GM21619 (cell line): ENCODE measurements around the gene FOXP1.

Experiments used
- ATAC-seq: cut with Tn5 transposase; IDR thresholded peaks from one replicate; pipeline ENCODE4 v1.9.1; 2021; ENCODE audit not compliant: unreplicated experiment

The FOXP1 gene

DNA sequence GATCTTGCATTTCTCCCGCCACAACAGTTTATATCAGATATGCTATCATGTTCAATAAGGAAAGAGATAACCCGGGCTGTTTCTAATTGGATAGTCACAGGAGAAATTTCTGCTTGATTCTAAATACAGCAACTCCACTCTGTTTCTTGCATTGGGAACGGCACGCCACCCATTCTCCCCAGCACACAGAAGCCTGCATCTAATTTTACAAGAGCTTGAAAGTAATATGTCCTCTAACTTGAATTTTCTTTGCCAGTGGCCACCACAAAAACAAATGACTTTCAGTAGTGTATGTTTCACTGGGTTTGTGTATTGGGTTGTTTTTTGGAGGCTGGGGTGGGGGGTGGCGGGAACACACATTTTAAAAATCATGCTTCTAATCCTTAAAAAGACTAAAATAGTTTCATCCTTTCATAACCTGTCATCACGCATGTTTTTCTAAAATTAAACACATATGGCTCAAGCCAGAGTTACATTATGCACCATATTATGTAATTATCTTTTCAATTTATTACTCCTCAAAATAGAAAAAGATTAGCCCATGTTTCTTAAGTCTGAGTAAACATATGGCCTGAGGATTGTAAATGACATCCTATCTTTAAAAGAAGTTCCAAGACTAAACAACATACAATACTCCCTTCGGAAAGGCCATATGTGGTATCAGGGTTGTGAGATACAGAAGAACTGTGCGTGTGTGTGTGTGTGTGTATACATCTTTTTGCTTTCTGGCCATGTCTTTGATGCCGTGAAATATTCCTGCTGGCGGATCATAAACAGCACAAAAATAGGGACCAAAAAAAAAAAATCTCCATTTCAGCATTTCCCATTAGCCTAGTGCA, 176.3 kb downstream of the FOXP1 start:
- ATAC-seq: no peak

DNA sequence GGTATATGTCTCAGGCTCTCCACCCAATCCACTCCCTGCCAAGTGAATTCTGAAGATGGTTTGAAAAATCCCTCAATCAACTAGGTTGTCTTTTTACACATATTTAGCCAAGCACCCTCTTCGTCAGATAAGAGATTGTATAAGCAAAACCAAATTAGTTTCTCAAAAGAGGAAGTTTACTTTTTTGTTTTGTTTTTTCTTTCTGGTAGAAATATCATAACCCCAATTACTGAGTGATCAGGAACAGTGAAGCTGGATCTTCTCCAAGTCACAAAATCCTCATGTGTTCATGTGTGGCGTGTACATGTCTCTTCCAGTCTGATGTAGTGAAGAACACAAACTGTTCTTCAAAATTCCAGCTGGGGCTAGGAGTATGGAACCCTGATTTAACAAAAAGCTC, 180.6 kb downstream of the FOXP1 start:
- no peak for ATAC-seq

DNA sequence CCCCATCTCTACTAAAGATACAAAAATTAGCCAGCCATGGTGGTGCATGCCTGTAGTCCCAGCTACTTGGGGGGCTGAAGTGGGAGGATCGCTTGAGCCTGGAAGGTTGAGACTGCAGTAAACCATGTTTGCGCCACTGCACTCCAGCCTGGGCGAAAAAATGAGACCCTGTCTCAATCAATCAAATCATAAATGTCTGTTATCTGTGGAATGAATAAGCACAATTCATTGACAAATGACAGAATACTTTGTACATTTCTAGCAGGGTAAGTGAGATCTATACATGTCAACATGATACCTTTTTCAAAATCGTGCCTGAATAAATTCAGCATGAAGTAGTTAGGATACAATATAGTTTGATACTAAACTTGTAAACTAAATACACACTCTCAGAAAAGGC, 181.2 kb downstream of the FOXP1 start:
- ATAC-seq: no peak

DNA sequence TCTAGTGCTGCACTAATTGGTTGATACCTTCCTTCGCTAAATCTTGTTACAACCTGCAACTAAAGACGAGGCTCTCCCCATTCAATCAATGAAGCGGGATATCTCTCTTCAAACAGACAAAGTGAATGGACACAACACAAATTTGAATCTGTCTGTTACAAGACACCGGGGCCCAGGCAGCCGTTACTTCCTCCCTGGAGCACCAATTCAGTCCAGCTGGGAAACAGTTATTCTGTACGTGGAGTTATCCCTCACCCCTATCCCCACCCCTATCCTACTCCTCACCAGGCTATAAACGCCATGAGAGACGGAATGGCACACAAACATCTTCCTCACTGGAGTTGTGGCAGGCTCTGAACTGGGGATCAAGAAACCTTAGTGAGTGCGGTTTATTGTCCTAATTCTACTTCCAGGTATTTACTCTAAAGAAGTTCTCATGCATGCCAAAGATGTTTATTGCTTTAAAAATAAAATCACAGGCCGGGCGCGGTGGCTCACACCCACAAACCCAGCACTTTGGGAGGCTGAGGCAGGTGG, 181.8 kb downstream of the FOXP1 start:
- no peak for ATAC-seq

DNA sequence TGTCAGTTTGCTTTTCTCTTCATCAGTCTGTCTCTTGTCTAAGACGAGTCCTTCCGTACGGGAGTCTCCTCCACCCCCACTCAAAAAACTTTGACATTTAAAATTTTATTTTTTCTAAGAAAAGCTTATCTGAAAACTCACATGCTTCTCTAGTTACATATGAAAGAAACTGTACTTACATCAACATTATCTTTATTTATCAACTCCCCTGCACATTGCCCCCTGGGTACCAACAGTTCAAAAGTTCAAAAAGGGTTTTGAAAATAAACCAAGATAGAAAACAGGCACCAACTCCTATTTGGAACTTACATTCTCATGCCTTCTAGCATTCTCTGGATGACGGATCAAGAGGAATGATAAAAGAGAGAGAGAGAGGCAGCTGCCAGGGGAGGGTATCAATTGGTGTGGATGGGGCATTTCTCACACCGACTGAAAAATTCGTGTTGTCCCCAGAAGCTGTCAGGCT, 182.5 kb downstream of the FOXP1 start:
- no peak for ATAC-seq

DNA sequence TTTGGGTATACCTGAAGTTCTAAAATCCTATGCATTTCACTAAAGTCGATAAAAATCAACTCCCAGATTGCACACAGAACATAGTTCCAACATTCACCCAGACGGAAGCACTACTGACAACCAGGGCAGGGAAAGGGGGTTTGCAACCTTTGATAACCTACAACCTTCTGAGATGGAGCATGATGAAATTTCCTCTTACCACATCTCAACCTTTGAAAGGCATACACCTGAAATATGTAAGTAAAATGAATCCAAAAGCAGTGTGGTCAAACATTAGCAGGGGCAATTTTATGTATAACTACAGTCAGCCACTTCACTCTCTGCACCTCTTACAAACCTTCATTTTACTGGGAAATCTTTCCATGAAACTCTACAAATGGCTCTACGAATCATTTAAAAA, 184.1 kb downstream of the FOXP1 start:
- no peak for ATAC-seq

DNA sequence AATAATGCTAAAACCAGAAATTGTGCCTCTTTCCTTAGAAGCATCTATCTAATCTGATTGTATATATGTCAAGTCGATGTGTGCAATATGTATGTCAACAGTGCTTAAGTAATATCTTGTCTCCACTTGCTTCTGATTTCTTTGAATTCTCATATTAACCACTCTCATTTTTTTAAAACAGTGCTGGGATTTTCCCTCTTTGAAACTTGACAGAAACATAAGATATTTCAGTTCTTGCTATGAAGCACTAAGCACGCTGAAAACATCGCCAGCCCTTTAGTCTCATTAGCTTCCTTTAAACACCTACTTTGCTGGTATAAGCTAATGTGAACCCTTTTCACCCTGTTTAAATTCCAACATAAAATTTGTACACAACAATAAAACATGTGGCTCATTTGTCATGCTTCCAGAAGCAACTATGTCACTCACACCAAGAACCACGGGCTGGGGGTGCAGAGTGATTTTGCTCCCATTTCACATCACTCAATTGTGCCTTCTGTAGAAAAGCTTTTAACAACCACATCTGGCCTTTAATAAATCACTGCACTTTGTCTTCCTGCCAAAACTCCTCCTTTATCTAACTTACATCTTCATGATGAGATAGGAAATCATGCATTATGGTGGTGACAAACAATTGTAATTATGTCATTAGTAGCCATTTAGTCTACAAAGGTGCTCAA, 185.2 kb downstream of the FOXP1 start:
- ATAC-seq: no peak

DNA sequence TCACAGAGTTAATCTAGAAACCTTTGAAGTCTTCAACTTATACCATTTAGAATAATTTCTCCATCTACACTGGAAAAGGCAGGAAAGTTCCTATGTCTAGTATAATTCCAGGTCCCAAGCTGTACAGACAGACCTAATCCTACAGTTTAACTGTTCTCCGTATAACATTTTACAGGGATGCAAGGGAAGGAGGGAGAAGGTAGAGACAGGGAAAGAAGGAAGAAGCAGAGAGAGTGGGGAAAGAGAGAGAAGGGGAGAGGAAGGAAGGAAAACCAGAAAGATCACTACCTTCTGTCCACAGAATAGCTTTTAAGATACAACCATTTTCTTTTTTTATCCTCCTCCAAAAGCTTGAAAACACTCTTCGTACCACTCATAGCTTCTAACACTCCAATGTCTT, 185.8 kb downstream of the FOXP1 start:
- no peak for ATAC-seq

DNA sequence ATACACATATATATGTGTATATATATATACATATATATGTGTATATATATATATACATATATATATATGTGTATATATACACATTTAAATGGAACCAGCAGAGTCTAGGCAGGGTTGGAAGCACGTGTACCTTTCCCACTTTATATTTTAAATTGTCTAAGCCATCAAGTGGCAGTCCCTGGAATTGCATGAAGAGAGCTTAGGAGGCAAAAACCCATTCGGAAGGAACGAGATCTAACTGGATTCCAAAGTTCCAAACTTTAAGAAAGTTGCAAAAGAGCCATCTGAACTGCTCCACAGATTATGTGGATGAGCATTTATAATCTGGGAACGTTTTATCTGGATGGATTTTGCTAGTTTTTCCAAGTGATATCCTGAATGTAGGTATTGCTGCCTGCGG, 186.5 kb downstream of the FOXP1 start:
- no peak for ATAC-seq

DNA sequence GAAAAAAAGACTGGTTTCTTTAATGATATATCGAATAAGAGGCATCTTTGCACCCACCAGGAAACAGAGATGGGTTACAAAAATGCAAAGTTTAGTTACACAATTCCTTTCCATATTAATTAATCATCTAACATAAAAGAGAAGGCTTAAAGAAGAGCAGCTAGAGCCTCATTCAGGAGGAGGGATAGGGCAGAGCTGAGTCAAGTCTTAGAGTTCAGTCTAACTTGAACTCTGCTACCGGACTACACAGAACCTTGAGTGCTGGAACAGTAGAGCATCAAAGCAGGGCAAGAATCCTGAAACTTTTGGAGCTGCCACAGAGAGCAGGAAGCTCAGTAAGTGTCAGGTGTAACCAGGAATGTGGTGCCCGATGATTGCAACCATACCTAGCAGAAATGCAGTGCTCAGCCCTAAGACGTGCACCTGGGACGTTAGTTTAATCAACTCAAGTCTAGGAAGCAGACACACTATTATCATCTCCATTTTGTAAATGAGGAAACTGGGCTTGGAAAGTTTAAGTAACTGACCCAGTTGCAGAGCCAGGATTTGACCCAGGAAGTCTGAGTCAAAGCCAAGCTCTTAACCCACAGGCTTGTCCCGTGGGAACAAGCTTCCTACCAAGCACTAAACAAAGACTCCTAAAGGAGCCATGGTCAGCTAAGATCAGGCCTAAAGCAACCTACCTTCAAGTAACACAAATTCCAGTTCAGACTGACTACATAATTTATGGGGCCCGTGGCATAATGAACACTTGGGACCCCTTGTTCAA, 187.4 kb downstream of the FOXP1 start:
- ATAC-seq: no peak

DNA sequence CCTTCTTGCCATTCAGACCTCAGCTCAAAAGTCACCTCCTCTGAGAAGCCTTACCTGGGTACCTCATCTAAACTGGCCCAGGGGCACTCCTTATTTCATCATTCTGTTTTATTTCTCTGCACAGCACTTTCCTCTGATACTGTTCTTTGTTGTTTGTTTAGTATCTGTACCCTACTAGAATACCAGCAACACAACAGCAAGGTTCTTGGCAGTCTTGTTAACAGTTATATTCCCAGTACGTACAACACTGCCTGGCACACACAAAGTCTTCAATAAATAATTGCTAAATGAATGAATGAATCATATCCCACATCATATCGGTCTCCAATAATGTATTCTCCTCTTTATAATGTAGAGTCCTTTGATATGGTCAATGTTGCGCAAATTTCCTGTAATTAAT, 188.1 kb downstream of the FOXP1 start:
- ATAC-seq: no peak

DNA sequence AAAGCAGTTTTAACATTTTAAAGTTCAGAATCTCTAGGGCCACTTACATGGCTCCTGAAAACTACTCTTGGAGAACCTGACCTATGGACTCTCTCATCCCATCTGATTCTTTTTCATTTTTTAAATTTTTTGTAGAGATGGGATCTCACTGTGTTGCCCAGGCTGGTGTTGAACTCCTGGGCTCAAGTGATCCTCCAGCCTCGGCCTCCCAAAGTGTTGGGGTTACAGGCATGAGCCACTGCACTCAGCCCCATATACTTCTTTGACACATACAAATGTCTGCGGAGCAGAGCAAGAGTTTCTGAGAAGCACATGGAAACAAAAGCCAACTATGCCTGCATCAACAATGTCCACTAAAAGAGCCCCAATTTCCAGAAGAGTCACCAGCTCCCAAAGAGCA, 189.8 kb downstream of the FOXP1 start:
- no peak for ATAC-seq

DNA sequence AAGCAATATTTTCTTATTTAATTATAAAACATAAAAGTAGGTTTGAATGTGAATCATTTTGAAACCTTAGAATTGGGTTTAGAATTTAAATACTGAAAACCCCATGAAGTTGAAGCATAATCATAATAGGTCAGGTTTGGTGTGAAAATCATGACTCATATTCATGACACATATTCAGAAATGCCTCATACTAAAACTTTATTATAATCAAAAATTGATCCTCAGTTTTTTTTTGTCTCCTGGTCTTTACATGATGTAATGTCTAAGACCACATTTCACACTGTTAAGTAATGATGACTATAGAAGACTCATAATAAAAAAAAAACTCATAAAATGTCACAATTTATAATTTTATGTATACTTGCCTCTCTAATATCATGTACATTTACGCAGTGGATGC, 190.4 kb downstream of the FOXP1 start:
- peak; percentile 51 for ATAC-seq

DNA sequence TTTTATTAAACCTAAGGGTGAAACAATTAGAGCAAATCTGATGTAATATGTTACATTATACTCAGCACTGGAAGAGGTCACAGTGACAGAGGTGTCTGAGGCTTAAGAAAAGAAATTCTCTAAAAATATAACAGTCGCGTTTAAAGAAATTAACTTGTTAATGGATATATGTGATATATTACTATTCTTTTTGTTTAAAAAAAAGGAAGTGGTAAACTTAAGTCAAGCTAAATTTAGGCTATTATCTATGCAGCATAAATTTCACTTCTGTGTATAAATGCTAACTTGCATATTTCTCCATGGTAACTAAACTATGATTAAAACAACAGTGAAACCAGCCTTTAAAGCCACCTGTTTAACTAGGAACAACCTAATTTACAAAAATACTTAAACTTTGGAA, 191.3 kb downstream of the FOXP1 start:
- peak; percentile 73 for ATAC-seq

DNA sequence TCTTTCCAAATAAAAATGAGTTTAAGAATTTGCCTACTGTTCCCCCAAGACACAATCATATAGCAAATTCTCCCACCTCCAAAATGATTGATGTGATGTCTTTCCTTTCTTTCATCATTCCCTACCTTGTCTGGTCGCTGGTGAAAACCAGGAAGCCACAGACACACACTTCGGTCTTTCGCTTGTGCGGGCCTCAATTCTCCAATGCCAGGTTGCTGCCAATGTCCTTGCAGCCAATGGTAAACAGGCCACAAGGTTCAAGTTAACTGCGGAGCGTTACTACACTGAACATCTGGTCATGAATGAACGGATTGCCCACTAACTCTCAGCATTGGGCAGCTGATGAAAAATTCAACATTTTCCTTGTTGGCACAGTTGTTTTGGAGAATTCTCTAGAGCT, 192.2 kb downstream of the FOXP1 start:
- no peak for ATAC-seq

DNA sequence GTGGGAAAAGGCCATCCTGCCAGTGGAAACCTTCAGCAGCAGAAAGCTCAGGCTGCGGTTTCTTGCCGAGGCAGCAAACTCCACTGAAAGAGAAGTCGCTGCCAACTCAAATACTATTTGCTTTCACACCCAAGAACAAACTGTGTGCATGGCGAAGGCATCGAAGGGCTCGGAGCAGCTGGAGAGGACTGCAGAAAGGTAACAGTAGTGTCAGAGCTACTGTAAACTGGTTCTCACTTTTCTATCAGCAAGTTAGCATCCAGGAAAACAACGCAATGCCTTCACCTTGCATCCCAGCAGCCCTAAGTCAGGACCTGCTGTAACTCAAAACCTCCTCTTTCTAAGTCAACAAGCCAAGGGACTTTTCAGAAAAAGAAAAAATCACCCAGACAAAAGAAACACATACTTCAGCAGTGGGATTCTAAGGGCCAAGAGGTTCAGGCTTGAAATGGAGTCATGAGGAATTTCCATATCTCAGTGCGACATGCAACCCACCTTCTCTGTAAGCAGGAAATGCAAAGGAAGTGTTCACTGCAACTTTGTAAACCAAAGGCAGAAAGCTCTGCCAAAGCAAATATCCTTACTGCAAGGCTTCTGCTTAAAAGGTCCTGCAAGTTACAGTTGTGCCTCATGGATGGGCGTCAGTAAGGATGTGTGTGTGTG, 193.5 kb downstream of the FOXP1 start:
- ATAC-seq: no peak

DNA sequence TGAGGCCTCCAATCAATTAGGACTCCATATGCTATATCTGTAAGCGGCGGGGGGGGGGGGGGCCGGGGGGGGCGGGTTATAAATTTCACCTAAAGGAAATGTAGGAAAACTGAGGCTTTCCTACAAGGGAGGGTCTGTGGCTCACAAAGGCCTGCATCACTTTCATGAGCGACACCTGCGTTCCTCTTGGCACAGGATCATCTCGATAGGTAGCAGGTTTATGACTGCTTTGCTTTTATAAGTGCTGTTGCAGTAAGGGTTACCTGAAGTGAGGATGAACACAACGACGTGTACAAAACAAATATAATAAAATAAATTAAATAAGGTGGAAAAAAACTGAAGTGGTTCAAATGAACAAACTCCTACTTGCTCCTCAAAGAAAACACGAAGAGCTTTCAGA, 194.3 kb downstream of the FOXP1 start:
- ATAC-seq: no peak

DNA sequence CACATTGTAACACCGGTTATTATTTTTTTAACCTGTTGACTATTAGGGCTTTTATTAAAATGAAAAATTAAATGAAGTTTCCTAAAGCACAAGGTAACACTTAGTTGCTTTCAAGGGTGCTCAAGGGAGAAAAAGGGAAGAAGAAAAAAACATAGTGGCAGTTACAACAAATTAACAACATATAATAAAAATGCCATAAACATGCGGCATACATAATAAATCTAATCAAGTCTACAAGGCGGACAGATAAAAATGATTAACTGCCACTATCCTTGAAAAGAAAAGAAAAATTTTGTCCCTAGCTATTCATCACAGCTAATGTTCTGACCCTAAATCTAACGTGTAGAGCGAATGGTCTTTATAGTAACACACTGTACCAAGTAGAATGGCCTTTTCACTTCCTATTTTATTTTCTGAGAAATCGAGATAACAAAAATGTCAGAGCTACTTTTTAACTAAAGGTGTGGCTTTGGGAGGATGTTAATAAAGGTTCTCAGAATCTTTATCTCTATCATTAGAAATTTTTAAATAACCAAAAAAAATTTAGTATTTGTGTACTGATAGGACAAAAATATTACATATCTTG, 194.9 kb downstream of the FOXP1 start:
- no peak for ATAC-seq

DNA sequence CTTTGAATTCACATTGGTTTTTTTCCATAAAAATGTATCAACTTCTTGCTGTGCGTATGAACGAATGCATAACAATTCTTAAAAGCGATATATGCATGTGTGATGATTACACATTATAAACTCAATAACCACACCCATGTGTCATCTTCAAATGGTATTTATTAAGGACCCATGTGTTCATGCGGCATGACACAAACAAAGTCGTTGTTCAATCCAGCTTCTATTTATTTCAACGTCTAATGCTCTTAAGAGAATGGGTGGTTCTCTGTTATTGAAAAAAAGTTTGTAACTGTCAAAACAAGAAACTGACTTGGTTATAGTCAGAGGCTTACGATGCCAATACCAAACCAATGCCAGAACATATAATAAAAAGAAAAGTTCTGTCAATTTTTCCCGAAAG, 195.9 kb downstream of the FOXP1 start:
- ATAC-seq: no peak

DNA sequence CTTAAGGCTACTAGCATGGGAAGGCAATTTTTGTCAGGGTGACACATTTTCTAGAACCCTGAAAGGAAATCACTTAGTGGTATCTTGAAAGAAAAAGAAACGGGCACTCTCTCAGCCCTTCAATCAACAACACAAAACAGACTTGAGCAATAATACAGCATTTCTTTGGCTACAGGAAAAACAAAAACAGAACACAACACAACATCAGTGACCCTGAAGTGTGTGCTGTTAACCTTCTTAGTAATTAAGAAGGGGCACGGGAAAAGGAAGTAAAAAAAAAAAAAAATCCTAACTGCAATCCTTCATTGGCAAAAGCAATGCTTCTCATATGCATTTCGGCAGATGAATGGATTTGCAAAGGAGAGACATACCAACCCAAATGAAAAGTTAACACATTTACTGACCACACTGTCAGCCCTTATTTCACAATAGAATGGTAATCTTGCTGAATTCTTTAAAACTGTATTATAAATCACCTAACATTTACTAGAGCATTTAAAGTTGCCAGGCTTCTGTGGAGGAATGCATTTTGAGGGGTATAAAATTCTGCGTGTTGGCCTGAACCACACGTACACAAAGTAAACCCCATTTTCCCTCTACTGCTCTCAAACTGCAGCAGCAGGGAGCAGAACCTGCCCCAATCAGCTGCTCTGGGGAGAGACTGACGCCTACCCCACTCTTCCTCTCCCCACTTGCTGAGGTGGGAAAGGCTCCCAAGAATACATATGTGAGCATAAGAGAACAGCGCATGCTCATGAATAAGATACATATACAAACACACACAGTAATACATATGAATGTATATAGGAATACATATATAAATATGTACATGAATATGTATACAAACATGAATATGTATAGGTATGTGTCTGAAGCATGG, 198.5 kb downstream of the FOXP1 start:
- no peak for ATAC-seq
